DND-41 (cell line): ENCODE measurements around the gene TRIM3.

Source experiments
- CTCF ChIP-seq: IDR thresholded peaks from 2 replicates; pipeline ENCODE4 v1.5.1; 2012; ENCODE audit warnings: borderline replicate concordance, low read length, moderate library complexity, mild to moderate bottlenecking; ENCODE audit not compliant: poor library complexity, severe bottlenecking; ENCODE audit errors: extremely low read depth
- EZH2 ChIP-seq: IDR thresholded peaks from 3 replicates; pipeline ENCODE4 v1.6.1; 2012; ENCODE audit warnings: borderline replicate concordance, low read depth, mild to moderate bottlenecking, moderate library complexity, low read length, inconsistent platforms; ENCODE audit not compliant: severe bottlenecking

- TF ChIP-seq CTCF (no peak), EZH2 (no peak)
Measured at GRCh38 chr11:6452219-6452618, 21.5 kb downstream of the TRIM3 start.
